Neural progenitor cell (in vitro differentiated cells): ENCODE results near the gene NPEPL1.

Experiments
- EZH2 ChIP-seq: fragments of 200-600 bp; sonication (generic); IDR thresholded peaks from 2 replicates; pipeline ENCODE4 v1.6.1; 2017; ENCODE audit warnings: antibody characterized with exemption, mild to moderate bottlenecking, moderate library complexity
- TF ChIP-seq, protein P1 (sequence below): fragments of 200-600 bp; sonication (generic); IDR thresholded peaks from 2 replicates; pipeline ENCODE4 v1.5.1; 2017; ENCODE audit warnings: antibody characterized with exemption, mild to moderate bottlenecking

DNA sequence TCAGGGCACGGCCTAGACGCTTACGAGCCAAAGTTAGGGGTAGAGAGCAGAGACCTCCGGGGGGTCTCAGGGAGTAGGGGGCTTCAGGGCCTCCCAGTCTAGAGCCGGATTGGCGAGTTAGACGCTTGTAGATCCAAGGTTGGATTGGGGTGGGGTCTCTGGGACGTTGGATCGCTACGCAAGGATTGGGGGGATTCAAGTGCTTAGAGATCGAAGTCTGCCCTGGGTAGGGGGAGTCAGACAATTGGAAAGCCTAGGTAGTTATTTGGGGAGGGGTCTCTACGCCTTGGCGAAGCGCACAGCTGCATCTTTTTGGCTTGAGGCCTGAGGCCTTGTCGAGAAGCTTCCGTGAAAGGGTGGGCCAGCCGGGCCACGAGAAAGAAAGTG is 41.0 kb upstream of the NPEPL1 start:
- TF ChIP-seq, protein P1, sequence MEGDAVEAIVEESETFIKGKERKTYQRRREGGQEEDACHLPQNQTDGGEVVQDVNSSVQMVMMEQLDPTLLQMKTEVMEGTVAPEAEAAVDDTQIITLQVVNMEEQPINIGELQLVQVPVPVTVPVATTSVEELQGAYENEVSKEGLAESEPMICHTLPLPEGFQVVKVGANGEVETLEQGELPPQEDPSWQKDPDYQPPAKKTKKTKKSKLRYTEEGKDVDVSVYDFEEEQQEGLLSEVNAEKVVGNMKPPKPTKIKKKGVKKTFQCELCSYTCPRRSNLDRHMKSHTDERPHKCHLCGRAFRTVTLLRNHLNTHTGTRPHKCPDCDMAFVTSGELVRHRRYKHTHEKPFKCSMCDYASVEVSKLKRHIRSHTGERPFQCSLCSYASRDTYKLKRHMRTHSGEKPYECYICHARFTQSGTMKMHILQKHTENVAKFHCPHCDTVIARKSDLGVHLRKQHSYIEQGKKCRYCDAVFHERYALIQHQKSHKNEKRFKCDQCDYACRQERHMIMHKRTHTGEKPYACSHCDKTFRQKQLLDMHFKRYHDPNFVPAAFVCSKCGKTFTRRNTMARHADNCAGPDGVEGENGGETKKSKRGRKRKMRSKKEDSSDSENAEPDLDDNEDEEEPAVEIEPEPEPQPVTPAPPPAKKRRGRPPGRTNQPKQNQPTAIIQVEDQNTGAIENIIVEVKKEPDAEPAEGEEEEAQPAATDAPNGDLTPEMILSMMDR: no peak
- no peak for TF ChIP-seq EZH2
